ENCODE data around the gene SPEF2.

The SPEF2 gene

DNA sequence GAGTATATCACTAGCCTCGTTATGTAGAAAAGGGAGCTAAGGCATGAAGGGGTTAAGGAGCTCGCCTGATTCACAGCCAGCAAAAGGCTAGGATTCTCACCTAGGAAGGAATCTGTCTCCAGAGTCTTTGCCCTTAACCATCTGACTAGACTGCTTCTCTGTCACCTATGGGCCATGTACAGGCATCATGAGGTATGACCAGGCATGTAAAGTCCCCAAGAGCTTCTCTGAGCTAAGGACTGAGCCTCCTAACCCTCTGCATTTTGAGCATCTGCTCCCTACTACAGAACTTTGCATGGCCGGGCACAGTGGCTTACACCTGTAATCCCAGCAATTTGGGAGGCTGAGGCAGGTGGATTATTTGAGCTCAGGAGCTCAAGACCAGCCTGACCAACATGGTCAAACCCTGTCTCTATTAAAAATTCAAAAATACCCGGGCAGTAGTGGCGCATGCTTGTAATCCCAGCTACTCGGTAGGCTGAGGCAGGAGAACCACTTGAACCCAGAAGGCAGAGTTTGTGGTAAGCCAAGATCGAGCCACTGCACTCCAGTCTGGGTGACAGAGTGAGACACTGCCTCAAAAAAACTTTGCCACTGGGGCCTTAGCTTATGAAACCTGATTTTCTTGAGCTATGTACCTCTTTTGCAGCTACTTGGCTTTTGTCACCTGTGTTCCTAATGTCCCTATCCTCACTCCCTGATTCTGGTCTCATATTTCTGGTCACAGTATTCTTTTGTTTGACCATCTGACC lies 205.9 kb downstream of the SPEF2 start:
- TF ChIP-seq, protein P1, sequence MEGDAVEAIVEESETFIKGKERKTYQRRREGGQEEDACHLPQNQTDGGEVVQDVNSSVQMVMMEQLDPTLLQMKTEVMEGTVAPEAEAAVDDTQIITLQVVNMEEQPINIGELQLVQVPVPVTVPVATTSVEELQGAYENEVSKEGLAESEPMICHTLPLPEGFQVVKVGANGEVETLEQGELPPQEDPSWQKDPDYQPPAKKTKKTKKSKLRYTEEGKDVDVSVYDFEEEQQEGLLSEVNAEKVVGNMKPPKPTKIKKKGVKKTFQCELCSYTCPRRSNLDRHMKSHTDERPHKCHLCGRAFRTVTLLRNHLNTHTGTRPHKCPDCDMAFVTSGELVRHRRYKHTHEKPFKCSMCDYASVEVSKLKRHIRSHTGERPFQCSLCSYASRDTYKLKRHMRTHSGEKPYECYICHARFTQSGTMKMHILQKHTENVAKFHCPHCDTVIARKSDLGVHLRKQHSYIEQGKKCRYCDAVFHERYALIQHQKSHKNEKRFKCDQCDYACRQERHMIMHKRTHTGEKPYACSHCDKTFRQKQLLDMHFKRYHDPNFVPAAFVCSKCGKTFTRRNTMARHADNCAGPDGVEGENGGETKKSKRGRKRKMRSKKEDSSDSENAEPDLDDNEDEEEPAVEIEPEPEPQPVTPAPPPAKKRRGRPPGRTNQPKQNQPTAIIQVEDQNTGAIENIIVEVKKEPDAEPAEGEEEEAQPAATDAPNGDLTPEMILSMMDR (IDR thresholded peaks at IDR 0.05; ENCODE audit: low read depth, low read length) = no peak
- no peak overlapping the region for H3K4me3 ChIP-seq (ENCODE audit: low read depth, low read length)

DNA sequence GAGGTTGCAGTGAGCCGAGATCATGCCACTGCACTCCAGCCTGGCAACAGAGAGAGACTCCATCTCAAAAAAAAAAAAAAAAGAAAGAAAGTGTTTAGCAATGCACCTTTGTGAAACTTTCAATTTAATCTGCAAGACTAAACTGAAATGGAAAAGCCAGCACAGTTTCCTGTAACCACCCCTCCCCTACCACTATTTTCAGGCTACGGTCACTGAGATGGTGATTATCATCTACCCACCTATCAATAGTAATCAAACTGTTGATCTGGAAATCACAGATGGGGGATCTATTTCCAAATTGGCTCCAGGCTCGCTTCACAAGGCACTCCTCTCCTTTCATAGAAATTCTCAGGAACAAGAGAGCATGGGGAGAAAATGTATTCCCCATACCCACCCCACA lies 208.4 kb downstream of the SPEF2 start:
- TF ChIP-seq, protein P1 (IDR thresholded peaks at IDR 0.05; ENCODE audit: low read depth, low read length) = no peak
- no peak overlapping the region for H3K4me3 ChIP-seq (ENCODE audit: low read depth, low read length)

DNA sequence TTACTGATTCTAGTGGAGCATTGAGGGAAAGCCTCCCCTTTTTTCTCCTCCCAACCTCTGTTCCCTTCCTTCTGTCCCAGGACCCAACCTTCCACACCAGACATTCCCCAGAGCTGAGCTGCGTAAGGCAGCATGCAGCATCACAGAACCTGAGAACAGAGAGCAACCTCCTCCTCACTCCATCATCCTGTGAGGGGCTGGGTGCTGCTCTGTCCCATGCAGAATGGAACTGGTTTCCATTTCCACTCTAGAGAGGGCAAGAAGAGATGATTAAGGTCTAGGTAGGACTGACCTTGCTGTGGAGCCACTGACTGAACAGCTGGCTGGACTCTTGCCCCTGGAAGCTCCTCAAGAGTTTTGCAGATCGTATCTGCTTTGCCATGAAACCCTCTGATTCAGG lies 208.9 kb downstream of the SPEF2 start:
- TF ChIP-seq, protein P1 (IDR thresholded peaks at IDR 0.05; ENCODE audit: low read depth, low read length) = no peak

DNA sequence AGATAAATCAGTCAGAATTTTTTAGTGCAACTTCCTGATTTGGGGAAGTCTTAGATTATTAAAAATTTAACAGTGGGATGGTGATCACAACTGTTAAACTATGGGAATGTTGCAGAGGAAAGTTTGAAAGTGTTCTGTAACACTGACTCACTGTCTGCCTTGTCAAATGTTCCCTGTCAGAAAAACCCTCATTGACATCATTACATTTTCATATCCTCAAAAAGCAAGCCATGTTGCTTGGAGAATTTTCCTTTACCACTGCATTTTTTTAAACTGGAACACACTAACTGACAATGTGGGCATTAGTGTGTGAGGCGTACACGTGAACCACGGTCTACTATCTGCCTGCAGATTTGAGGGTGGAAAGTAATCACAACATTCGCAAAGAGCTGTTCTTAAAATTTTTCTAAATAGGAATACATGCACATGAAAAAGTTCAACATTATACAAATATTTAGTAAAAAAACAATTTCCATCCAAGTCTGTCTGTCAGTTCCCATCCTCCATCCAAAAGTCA lies 210.5 kb downstream of the SPEF2 start:
- TF ChIP-seq, protein P1 (IDR thresholded peaks at IDR 0.05; ENCODE audit: low read depth, low read length) = no peak
- H3K4me3 ChIP-seq (ENCODE audit: low read depth, low read length) = no peak overlapping the region

More for the DNA sequence above, 208.9 kb downstream of the SPEF2 start:
- no peak overlapping the region for H3K4me3 ChIP-seq (ENCODE audit: low read depth, low read length)

DNA sequence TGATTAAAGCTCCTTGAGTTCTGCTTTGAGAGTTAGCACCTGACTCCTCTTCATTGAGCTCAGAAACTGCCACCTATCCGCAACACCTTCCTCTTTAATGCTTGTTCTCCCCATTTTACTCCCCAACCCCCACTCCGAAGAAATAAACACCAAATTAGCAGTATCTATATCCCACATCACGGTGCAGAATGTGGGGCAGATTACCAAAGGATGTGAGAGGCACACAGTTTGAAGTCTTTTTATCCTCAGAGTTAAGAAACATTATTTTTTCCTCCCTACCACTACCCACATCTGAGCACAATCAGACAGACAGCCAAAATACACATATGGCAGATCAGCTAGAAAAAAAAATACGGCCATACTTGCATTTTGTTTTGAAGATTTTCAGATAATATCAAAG lies 212.9 kb downstream of the SPEF2 start:
- TF ChIP-seq, protein P1 (IDR thresholded peaks at IDR 0.05; ENCODE audit: low read depth, low read length) = no peak
- H3K4me3 ChIP-seq (ENCODE audit: low read depth, low read length) = no peak overlapping the region

DNA sequence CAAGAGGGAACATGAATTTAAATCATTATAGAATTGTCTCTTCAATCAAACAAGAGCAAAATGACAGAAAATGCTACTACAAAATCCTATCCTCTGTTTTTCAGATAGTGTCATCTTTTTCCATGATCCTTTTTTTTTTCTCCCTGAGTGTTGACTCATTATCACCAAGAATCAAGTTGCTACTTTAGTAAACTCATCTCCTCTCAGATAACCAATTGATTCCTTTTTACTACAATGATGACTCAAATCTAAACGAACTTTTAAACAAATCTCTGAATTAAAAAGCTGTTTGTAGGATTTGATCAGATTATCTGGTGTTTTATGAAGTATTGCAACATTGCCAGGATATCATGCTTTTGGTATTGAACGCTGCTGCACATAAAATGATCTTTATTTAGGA lies 215.1 kb downstream of the SPEF2 start:
- TF ChIP-seq, protein P1 (IDR thresholded peaks at IDR 0.05; ENCODE audit: low read depth, low read length) = no peak
- no peak overlapping the region for H3K4me3 ChIP-seq (ENCODE audit: low read depth, low read length)

DNA sequence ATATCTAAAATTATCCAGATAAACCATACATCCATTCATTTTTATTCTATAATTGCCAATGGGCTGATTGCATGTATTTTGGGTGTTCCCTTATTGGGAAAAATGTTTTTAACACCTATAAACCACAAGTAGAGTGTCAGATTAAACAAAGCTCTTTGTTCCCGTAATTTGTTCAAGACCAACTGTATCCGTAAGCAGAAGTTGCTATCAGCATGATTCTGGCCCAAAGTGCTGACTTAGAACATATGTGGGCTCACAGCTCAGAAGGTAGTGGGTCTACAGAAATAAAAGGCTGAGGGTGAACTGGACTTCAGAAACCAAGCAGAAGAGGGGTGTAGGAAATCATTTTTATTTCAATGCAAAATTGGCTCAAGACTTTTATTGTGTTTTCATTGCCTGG lies 215.6 kb downstream of the SPEF2 start:
- no peak overlapping the region for H3K4me3 ChIP-seq (ENCODE audit: low read depth, low read length)
- TF ChIP-seq, protein P1 (IDR thresholded peaks at IDR 0.05; ENCODE audit: low read depth, low read length) = no peak
